Dendritic cell treated with granulocyte-macrophage colony-stimulating factor and Interleukin-4, amounts not matched to agents 40 ng/mL and 50 ng/mL, for 4 days (primary cell): ENCODE results near the gene SOX11.

Experiments
- H3K27ac Mint-ChIP-seq: one replicate; pipeline ENCODE4 v1.8.0; 2022; ENCODE audit warnings: mild to moderate bottlenecking, mixed read lengths
- H3K27me3 Mint-ChIP-seq: one replicate; pipeline ENCODE4 v1.8.0; 2022; ENCODE audit warnings: mild to moderate bottlenecking, mixed read lengths
- H3K36me3 Mint-ChIP-seq: one replicate; pipeline ENCODE4 v1.8.0; 2022; ENCODE audit warnings: low read depth, mixed read lengths
- H3K4me1 Mint-ChIP-seq: one replicate; pipeline ENCODE4 v1.8.0; 2022; ENCODE audit warnings: low read depth, mixed read lengths
- H3K4me3 Mint-ChIP-seq: one replicate; pipeline ENCODE4 v1.8.0; 2022; ENCODE audit warnings: mild to moderate bottlenecking, moderate library complexity, mixed read lengths
- H3K9me3 Mint-ChIP-seq: one replicate; pipeline ENCODE4 v1.8.0; 2022; ENCODE audit warnings: mixed read lengths
- intact Hi-C: fragments of 100-400 bp; cut with micrococcal nuclease; formaldehyde crosslinking; loops from one replicate; pipeline ENCODE4 v1.15.0; 2022

SOX11 gene

DNA sequence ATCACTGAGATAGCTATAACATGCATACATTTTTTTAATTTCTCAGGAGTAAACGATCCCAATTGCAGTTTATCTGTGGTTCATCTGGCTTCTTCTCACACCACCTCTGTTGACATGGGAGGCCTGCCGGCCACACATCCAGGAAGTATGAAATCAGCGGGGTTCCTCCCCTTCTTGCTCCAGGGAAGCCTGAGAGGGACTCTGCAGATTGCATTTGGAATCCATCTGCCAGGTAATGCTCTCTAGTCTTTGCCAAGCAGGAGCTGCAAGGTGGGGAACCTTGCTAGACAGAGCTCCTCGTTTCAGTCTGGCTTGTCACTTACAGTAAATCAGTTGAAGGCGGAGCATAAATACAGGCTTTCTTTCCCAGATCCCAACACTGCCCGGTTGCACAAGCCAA, 49.9 kb downstream of the SOX11 start:
- intact Hi-C loops = no loop called here
- no peaks in the 10 kb centered on the region for H3K36me3 Mint-ChIP-seq
- no peaks in the 10 kb centered on the region for H3K4me1 Mint-ChIP-seq
- peaks cover 4% of the 10 kb centered on the region for H3K9me3 Mint-ChIP-seq
- H3K4me3 Mint-ChIP-seq = no peak overlapping the region
- H3K27me3 Mint-ChIP-seq = no peaks in the 10 kb centered on the region
- H3K27ac Mint-ChIP-seq = no peak overlapping the region

DNA sequence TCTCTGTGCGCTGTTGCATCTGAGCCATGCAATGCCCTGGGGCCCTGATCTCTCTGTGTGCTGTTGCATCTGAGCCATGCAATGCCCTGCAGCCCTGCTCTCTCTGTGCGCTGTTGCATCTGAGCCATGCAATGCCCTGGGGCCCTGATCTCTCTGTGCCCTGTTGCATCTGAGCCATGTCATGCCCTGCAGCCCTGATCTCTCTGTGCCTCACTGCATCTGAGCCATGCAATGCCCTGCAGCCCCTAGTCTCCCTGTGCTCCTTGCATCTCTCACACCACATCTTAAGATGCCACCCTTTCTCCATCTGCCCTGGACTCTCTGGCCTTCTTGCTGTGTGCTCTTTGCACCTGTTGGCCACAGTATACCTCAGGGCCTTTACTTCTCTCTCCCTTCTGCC, 56.2 kb downstream of the SOX11 start:
- Mint-ChIP-seq H3K9me3 (peaks cover 32% of the 10 kb centered on the region), H3K4me1 (no peaks in the 10 kb centered on the region), H3K36me3 (no peaks in the 10 kb centered on the region), H3K27ac (no peak overlapping the region), H3K4me3 (no peak overlapping the region), H3K27me3 (no peaks in the 10 kb centered on the region)
- intact Hi-C loops = no loop called here

GRCh38 chr2:5748946-5749345, 56.8 kb downstream of the SOX11 start:
- H3K9me3 Mint-ChIP-seq = peaks cover 35% of the 10 kb centered on the region
- intact Hi-C loops = no loop called here
- no peaks in the 10 kb centered on the region for H3K36me3 Mint-ChIP-seq
- H3K4me3 Mint-ChIP-seq = no peak overlapping the region
- no peaks in the 10 kb centered on the region for H3K4me1 Mint-ChIP-seq
- H3K27ac Mint-ChIP-seq = no peak overlapping the region
- no peaks in the 10 kb centered on the region for H3K27me3 Mint-ChIP-seq

GRCh38 chr2:5749347-5749746, 57.2 kb downstream of the SOX11 start:
- intact Hi-C loops = no loop called here
- no peaks in the 10 kb centered on the region for H3K27me3 Mint-ChIP-seq
- H3K27ac Mint-ChIP-seq = no peak overlapping the region
- no peak overlapping the region for H3K4me3 Mint-ChIP-seq
- no peaks in the 10 kb centered on the region for H3K36me3 Mint-ChIP-seq
- peaks cover 35% of the 10 kb centered on the region for H3K9me3 Mint-ChIP-seq
- H3K4me1 Mint-ChIP-seq = no peaks in the 10 kb centered on the region
